Colon (tissue), 2 donors: ENCODE measurements around the gene MRGPRD.

Experiments used
- FAIRE-seq: peaks from 2 replicates; lab custom pipeline; 2012; peaks lifted over from hg19 to GRCh38; lab: Jason Lieb, UNC
- donor health status: control.
- donor health status: control.

Gene MRGPRD

GRCh38 chr11:68930991-68931855 lies 49.6 kb downstream of the MRGPRD start:
- no peak for FAIRE-seq
